WTC11 (cell line): ENCODE measurements around the gene PLXNA3. TPM values are rescaled to one million over a fixed set of nuclear protein-coding genes. Genes with fewer than 3 reads are reported as not detected.
A peak's percentile ranks its signal among the peaks of the same experiment; 100 is the strongest.

Source experiments
- ATF2 ChIP-seq: sonication (generic); formaldehyde crosslinking; IDR thresholded peaks from 2 replicates; pipeline ENCODE4 v1.8.1; 2022; ENCODE audit warnings: low read depth, missing genetic modification reagents, borderline replicate concordance
- ATF3 ChIP-seq: sonication (generic); formaldehyde crosslinking; conservative IDR thresholded peaks from 2 replicates; pipeline ENCODE4 v1.8.1; 2022; ENCODE audit warnings: mild to moderate bottlenecking, missing genetic modification reagents
- ELF4 ChIP-seq: sonication (generic); formaldehyde crosslinking; IDR thresholded peaks from 2 replicates; pipeline ENCODE4 v1.8.1; 2022; ENCODE audit warnings: low read depth, mild to moderate bottlenecking, moderate library complexity, missing genetic modification reagents
- EMX1 ChIP-seq: fragments of 250-450 bp; sonication (Bioruptor Pico); IDR thresholded peaks from 2 replicates; pipeline ENCODE4 v1.8.0; 2021; ENCODE audit warnings: mild to moderate bottlenecking
- FOXP4 ChIP-seq: sonication (generic); formaldehyde crosslinking; IDR thresholded peaks from 2 replicates; pipeline ENCODE4 v1.8.0; 2022; ENCODE audit warnings: mild to moderate bottlenecking, missing genetic modification reagents
- GABPB1 ChIP-seq: sonication (generic); formaldehyde crosslinking; IDR thresholded peaks from 2 replicates; pipeline ENCODE4 v1.8.1; 2023; ENCODE audit warnings: mild to moderate bottlenecking, missing genetic modification reagents
- GTF2I ChIP-seq: fragments of 250-450 bp; sonication (Bioruptor Pico); conservative IDR thresholded peaks from 2 replicates; pipeline ENCODE4 v1.4.0; 2021; ENCODE audit warnings: mild to moderate bottlenecking
- NFATC4 ChIP-seq: fragments of 250-450 bp; sonication (Bioruptor Pico); IDR thresholded peaks from 2 replicates; pipeline ENCODE4 v1.9.0; 2021; ENCODE audit warnings: mild to moderate bottlenecking
- NFE2L1 ChIP-seq: sonication (generic); formaldehyde crosslinking; IDR thresholded peaks from 2 replicates; pipeline ENCODE4 v1.8.1; 2023; ENCODE audit warnings: missing genetic modification reagents
- NR2C2 ChIP-seq: sonication (generic); formaldehyde crosslinking; IDR thresholded peaks from 2 replicates; pipeline ENCODE4 v1.8.0; 2022; ENCODE audit warnings: mild to moderate bottlenecking, missing genetic modification reagents
- NR3C1 ChIP-seq: sonication (generic); formaldehyde crosslinking; conservative IDR thresholded peaks from 2 replicates; pipeline ENCODE4 v1.8.1; 2023; ENCODE audit warnings: low read depth, mild to moderate bottlenecking, missing genetic modification reagents
- OVOL2 ChIP-seq: fragments of 250-450 bp; sonication (Bioruptor Pico); IDR thresholded peaks from 2 replicates; pipeline ENCODE4 v1.9.0; 2021; ENCODE audit warnings: mild to moderate bottlenecking, borderline replicate concordance
- SOX15 ChIP-seq: fragments of 250-450 bp; sonication (Bioruptor Pico); IDR thresholded peaks from 2 replicates; pipeline ENCODE4 v1.9.0; 2021; ENCODE audit warnings: mild to moderate bottlenecking
- SP1 ChIP-seq: sonication (generic); formaldehyde crosslinking; conservative IDR thresholded peaks from 2 replicates; pipeline ENCODE4 v1.8.1; 2022; ENCODE audit warnings: missing genetic modification reagents
- TCF7 ChIP-seq: sonication (generic); formaldehyde crosslinking; IDR thresholded peaks from 2 replicates; pipeline ENCODE4 v1.8.0; 2022; ENCODE audit warnings: mild to moderate bottlenecking, low read depth, missing genetic modification reagents, moderate library complexity
- ZNF121 ChIP-seq: sonication (generic); formaldehyde crosslinking; IDR thresholded peaks from 2 replicates; pipeline ENCODE4 v1.8.0; 2023; ENCODE audit warnings: missing genetic modification reagents
- ZNF232 ChIP-seq: sonication (generic); formaldehyde crosslinking; IDR thresholded peaks from 2 replicates; pipeline ENCODE4 v1.8.0; 2022; ENCODE audit warnings: mild to moderate bottlenecking, missing genetic modification reagents
- ZNF263 ChIP-seq: sonication (generic); formaldehyde crosslinking; IDR thresholded peaks from 2 replicates; pipeline ENCODE4 v1.8.1; 2022; ENCODE audit warnings: low read depth, mild to moderate bottlenecking, moderate library complexity, missing genetic modification reagents
- total RNA-seq: library from RNA; stranded (reverse); gene quantifications from 3 replicates; pipeline ENCODE4 v1.2.3, GENCODE V29; 2021
- TF ChIP-seq, protein P1 (sequence below): sonication (generic); formaldehyde crosslinking; IDR thresholded peaks from 2 replicates; pipeline ENCODE4 v1.8.1; 2023; ENCODE audit warnings: mild to moderate bottlenecking, missing genetic modification reagents, moderate library complexity
- TF ChIP-seq, protein P2 (sequence below): fragments of 250-450 bp; sonication (Bioruptor Pico); IDR thresholded peaks from 2 replicates; pipeline ENCODE4 v1.9.0; 2021; ENCODE audit warnings: mild to moderate bottlenecking
- TF ChIP-seq, protein P3 (sequence below): sonication (generic); formaldehyde crosslinking; IDR thresholded peaks from 2 replicates; pipeline ENCODE4 v1.8.0; 2023; ENCODE audit warnings: missing genetic modification reagents, mild to moderate bottlenecking, borderline replicate concordance
- TF ChIP-seq, protein P4 (sequence below): sonication (generic); formaldehyde crosslinking; IDR thresholded peaks from 2 replicates; pipeline ENCODE4 v1.8.1; 2023; ENCODE audit warnings: mild to moderate bottlenecking, moderate library complexity, missing genetic modification reagents
- TF ChIP-seq, protein P5 (sequence below): sonication (generic); formaldehyde crosslinking; IDR thresholded peaks from 2 replicates; pipeline ENCODE4 v1.8.0; 2022; ENCODE audit warnings: mild to moderate bottlenecking, missing genetic modification reagents

Gene PLXNA3
- total RNA-seq, 1 experiment from 2014 or later: 26.6 TPM

DNA sequence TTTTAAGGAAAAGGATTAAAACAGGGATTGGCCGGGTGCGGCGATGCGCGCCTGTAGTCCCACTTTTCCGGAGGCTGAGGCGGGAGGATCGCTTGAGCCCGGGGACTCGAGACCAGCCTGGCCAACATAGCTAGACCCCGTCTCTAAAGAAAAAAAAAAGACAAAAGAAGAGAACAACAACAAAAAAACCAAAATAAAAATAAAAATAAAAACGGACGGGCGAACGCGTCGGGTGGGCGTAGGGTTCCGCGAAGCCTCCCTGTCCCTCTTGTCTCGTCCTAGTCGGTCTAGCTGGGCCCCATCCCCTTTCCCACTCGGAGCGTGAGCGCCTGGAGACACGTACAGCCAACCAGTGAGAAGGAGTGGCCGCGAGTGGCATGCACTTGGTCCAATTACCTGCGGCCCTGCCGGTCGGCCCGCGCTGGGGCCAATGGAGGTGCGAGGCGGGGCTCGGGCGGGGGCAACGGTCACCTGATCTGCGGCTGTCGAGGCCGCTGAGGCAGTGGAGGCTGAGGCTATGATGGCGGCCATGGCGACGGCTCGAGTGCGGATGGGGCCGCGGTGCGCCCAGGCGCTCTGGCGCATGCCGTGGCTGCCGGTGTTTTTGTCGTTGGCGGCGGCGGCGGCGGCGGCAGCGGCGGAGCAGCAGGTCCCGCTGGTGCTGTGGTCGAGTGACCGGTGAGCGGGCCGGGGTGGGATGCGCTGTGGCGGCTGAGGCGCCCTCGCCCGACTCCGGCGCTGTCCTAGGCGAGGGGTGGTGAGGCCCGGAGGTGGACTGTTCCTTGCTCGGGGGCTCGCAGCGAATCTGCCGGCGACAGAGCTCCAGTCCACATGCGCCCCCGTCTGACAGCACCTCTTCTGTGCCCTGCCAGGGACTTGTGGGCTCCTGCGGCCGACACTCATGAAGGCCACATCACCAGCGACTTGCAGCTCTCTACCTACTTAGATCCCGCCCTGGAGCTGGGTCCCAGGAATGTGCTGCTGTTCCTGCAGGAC lies 29.6 kb upstream of the PLXNA3 start, which contains the start of gene ATP6AP1 (continued):
- TF ChIP-seq SOX15 (CRISPR knock-in tag): no peak
- TF ChIP-seq, protein P1, sequence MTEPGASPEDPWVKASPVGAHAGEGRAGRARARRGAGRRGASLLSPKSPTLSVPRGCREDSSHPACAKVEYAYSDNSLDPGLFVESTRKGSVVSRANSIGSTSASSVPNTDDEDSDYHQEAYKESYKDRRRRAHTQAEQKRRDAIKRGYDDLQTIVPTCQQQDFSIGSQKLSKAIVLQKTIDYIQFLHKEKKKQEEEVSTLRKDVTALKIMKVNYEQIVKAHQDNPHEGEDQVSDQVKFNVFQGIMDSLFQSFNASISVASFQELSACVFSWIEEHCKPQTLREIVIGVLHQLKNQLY (CRISPR knock-in tag): no peak
- TF ChIP-seq, protein P2, sequence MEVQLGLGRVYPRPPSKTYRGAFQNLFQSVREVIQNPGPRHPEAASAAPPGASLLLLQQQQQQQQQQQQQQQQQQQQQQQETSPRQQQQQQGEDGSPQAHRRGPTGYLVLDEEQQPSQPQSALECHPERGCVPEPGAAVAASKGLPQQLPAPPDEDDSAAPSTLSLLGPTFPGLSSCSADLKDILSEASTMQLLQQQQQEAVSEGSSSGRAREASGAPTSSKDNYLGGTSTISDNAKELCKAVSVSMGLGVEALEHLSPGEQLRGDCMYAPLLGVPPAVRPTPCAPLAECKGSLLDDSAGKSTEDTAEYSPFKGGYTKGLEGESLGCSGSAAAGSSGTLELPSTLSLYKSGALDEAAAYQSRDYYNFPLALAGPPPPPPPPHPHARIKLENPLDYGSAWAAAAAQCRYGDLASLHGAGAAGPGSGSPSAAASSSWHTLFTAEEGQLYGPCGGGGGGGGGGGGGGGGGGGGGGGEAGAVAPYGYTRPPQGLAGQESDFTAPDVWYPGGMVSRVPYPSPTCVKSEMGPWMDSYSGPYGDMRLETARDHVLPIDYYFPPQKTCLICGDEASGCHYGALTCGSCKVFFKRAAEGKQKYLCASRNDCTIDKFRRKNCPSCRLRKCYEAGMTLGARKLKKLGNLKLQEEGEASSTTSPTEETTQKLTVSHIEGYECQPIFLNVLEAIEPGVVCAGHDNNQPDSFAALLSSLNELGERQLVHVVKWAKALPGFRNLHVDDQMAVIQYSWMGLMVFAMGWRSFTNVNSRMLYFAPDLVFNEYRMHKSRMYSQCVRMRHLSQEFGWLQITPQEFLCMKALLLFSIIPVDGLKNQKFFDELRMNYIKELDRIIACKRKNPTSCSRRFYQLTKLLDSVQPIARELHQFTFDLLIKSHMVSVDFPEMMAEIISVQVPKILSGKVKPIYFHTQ: no peak
- no peak for TF ChIP-seq ZNF263
- TF ChIP-seq ATF3 (CRISPR knock-in tag): no peak
- TF ChIP-seq GABPB1 (CRISPR knock-in tag): no peak
- TF ChIP-seq ZNF232: no peak
- no peak for TF ChIP-seq NFATC4 (CRISPR knock-in tag)
- TF ChIP-seq EMX1 (CRISPR knock-in tag): no peak
- TF ChIP-seq TCF7 (CRISPR knock-in tag): no peak
- peak; percentile 77 for TF ChIP-seq SP1 (CRISPR knock-in tag)
- TF ChIP-seq OVOL2 (CRISPR knock-in tag): no peak
- TF ChIP-seq, protein P3, sequence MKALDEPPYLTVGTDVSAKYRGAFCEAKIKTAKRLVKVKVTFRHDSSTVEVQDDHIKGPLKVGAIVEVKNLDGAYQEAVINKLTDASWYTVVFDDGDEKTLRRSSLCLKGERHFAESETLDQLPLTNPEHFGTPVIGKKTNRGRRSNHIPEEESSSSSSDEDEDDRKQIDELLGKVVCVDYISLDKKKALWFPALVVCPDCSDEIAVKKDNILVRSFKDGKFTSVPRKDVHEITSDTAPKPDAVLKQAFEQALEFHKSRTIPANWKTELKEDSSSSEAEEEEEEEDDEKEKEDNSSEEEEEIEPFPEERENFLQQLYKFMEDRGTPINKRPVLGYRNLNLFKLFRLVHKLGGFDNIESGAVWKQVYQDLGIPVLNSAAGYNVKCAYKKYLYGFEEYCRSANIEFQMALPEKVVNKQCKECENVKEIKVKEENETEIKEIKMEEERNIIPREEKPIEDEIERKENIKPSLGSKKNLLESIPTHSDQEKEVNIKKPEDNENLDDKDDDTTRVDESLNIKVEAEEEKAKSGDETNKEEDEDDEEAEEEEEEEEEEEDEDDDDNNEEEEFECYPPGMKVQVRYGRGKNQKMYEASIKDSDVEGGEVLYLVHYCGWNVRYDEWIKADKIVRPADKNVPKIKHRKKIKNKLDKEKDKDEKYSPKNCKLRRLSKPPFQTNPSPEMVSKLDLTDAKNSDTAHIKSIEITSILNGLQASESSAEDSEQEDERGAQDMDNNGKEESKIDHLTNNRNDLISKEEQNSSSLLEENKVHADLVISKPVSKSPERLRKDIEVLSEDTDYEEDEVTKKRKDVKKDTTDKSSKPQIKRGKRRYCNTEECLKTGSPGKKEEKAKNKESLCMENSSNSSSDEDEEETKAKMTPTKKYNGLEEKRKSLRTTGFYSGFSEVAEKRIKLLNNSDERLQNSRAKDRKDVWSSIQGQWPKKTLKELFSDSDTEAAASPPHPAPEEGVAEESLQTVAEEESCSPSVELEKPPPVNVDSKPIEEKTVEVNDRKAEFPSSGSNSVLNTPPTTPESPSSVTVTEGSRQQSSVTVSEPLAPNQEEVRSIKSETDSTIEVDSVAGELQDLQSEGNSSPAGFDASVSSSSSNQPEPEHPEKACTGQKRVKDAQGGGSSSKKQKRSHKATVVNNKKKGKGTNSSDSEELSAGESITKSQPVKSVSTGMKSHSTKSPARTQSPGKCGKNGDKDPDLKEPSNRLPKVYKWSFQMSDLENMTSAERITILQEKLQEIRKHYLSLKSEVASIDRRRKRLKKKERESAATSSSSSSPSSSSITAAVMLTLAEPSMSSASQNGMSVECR (CRISPR knock-in tag): peak; percentile 63; the same call in 1 of the 2 replicates
- peak; percentile 70; the same call in 1 of the 2 replicates for TF ChIP-seq ZNF121 (CRISPR knock-in tag)
- TF ChIP-seq ATF2 (CRISPR knock-in tag): no peak
- no peak for TF ChIP-seq NR3C1
- TF ChIP-seq, protein P4, sequence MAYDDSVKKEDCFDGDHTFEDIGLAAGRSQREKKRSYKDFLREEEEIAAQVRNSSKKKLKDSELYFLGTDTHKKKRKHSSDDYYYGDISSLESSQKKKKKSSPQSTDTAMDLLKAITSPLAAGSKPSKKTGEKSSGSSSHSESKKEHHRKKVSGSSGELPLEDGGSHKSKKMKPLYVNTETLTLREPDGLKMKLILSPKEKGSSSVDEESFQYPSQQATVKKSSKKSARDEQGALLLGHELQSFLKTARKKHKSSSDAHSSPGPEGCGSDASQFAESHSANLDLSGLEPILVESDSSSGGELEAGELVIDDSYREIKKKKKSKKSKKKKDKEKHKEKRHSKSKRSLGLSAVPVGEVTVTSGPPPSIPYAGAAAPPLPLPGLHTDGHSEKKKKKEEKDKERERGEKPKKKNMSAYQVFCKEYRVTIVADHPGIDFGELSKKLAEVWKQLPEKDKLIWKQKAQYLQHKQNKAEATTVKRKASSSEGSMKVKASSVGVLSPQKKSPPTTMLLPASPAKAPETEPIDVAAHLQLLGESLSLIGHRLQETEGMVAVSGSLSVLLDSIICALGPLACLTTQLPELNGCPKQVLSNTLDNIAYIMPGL (CRISPR knock-in tag): peak; percentile 50; the same call in 1 of the 2 replicates
- TF ChIP-seq FOXP4 (CRISPR knock-in tag): no peak
- TF ChIP-seq, protein P5, sequence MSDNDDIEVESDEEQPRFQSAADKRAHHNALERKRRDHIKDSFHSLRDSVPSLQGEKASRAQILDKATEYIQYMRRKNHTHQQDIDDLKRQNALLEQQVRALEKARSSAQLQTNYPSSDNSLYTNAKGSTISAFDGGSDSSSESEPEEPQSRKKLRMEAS: peak; percentile 58; the same call in 1 of the 2 replicates
- no peak for TF ChIP-seq NR2C2 (CRISPR knock-in tag)
- 0 out of 2 replicates have a peak, but pooled peaks have one; percentile 45 for TF ChIP-seq GTF2I (CRISPR knock-in tag)
- no peak for TF ChIP-seq ELF4
- TF ChIP-seq NFE2L1 (CRISPR knock-in tag): 0 out of 2 replicates have a peak, but pooled peaks have one; percentile 33
